HCT116 (cell line): Measurements from ENCODE around the gene CLEC17A.

Experiments
- EZH2phosphoT487 ChIP-seq: fragments of 200-600 bp; IDR thresholded peaks from 2 replicates; pipeline ENCODE4 v1.6.1; 2018; ENCODE audit warnings: antibody characterized with exemption, borderline replicate concordance
- POLR2A ChIP-seq: IDR thresholded peaks from 2 replicates; pipeline ENCODE4 v1.7.0; 2011; ENCODE audit warnings: borderline replicate concordance; ENCODE audit not compliant: insufficient read depth, insufficient read length; ENCODE audit errors: extremely low read depth
- TF ChIP-seq, protein P1 (sequence below), 3 experiments: fragments of 200-600 bp in 1 of 3; sonication (generic) in 1 of 3; IDR thresholded peaks in 2 of 3; conservative IDR thresholded peaks in 1 of 3; 2 replicates each; pipeline ENCODE4 v1.5.1; 2012 to 2017; ENCODE audit warnings: low read depth in 2 of 3, low read length in 2 of 3, antibody characterized with exemption in 1 of 3, borderline replicate concordance in 1 of 3, control low read depth in 1 of 3, mild to moderate bottlenecking in 1 of 3, mixed read lengths in 1 of 3, mixed run types in 1 of 3, moderate library complexity in 1 of 3; ENCODE audit not compliant: insufficient read depth in 1 of 3
- TF ChIP-seq, protein P2 (sequence below): IDR thresholded peaks from 2 replicates; pipeline ENCODE4 v1.6.1; 2012; ENCODE audit warnings: low read depth

DNA sequence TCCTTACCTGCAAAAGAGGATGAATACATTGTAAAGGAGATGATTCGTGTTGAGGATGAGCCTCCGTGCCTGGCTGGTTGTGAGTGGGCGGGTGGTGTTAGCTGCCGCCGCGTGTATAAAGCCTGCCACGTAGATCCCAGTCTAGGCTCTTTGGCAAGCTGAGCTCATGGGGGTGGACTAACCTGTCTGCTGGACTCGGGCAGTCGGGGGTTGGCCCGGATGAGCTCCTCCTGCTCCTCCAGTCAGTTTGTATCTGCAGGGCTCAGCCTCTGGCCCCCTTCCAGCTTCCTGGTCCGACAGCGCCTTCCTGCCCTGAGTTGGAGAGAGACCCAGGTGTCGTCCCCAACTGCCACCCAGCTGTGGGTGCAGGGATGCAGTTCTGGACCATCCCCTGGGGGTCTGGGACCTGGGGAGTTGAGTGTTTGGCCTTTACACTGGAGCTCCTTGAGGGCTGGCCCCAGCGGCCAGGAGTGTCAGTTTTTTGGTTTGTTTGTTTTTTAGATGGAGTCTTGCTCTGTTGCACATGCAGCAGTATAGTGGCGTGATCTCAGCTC, 32.6 kb upstream of the CLEC17A start:
- TF ChIP-seq, protein P1, sequence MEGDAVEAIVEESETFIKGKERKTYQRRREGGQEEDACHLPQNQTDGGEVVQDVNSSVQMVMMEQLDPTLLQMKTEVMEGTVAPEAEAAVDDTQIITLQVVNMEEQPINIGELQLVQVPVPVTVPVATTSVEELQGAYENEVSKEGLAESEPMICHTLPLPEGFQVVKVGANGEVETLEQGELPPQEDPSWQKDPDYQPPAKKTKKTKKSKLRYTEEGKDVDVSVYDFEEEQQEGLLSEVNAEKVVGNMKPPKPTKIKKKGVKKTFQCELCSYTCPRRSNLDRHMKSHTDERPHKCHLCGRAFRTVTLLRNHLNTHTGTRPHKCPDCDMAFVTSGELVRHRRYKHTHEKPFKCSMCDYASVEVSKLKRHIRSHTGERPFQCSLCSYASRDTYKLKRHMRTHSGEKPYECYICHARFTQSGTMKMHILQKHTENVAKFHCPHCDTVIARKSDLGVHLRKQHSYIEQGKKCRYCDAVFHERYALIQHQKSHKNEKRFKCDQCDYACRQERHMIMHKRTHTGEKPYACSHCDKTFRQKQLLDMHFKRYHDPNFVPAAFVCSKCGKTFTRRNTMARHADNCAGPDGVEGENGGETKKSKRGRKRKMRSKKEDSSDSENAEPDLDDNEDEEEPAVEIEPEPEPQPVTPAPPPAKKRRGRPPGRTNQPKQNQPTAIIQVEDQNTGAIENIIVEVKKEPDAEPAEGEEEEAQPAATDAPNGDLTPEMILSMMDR (IDR thresholded peaks at IDR 0.05 in 2 of 3, conservative IDR thresholded peaks at IDR 0.05 in 1 of 3; ENCODE audit: borderline replicate concordance in 1 of 3, insufficient read depth in 1 of 3, low read depth in 2 of 3, low read length in 2 of 3) = no peak
- TF ChIP-seq POLR2A (no peak), EZH2phosphoT487 (no peak)
- TF ChIP-seq, protein P2, sequence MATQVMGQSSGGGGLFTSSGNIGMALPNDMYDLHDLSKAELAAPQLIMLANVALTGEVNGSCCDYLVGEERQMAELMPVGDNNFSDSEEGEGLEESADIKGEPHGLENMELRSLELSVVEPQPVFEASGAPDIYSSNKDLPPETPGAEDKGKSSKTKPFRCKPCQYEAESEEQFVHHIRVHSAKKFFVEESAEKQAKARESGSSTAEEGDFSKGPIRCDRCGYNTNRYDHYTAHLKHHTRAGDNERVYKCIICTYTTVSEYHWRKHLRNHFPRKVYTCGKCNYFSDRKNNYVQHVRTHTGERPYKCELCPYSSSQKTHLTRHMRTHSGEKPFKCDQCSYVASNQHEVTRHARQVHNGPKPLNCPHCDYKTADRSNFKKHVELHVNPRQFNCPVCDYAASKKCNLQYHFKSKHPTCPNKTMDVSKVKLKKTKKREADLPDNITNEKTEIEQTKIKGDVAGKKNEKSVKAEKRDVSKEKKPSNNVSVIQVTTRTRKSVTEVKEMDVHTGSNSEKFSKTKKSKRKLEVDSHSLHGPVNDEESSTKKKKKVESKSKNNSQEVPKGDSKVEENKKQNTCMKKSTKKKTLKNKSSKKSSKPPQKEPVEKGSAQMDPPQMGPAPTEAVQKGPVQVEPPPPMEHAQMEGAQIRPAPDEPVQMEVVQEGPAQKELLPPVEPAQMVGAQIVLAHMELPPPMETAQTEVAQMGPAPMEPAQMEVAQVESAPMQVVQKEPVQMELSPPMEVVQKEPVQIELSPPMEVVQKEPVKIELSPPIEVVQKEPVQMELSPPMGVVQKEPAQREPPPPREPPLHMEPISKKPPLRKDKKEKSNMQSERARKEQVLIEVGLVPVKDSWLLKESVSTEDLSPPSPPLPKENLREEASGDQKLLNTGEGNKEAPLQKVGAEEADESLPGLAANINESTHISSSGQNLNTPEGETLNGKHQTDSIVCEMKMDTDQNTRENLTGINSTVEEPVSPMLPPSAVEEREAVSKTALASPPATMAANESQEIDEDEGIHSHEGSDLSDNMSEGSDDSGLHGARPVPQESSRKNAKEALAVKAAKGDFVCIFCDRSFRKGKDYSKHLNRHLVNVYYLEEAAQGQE = no peak
